ENCODE measurements around the gene FAT1. TPM values are rescaled to one million over a fixed set of nuclear protein-coding genes. Genes with fewer than 3 reads are reported as not detected.

The FAT1 gene
- total and polyA plus RNA-seq, 9 of the 15 experiments (the other 6 are each of a cell fraction or from before 2014, with no cell fraction given): 6.0 to 38.4 (median 21.4) TPM

DNA sequence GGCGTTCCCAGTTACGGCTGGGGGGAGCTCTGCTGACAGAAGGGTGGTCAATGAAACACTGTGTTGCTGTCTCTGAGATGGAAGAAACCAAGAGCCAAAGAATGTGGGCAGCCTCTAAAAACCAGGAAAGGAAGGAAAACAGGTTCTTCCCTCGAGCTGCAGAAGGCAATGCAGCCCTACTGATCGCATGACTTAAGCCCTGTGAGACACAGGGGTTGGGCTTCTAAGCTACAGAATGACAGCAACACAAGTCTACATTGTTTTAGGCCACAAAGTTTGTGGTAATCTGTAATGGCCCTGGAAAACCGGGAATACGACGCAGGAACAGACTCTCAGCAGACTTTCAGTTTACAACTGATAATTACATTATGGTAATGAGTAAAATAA, 130.1 kb downstream of the FAT1 start (continued):
- TF ChIP-seq SIRT6 (IDR thresholded peaks at IDR 0.05; ENCODE audit: low read depth, low read length): no peak
- TF ChIP-seq, protein P1, sequence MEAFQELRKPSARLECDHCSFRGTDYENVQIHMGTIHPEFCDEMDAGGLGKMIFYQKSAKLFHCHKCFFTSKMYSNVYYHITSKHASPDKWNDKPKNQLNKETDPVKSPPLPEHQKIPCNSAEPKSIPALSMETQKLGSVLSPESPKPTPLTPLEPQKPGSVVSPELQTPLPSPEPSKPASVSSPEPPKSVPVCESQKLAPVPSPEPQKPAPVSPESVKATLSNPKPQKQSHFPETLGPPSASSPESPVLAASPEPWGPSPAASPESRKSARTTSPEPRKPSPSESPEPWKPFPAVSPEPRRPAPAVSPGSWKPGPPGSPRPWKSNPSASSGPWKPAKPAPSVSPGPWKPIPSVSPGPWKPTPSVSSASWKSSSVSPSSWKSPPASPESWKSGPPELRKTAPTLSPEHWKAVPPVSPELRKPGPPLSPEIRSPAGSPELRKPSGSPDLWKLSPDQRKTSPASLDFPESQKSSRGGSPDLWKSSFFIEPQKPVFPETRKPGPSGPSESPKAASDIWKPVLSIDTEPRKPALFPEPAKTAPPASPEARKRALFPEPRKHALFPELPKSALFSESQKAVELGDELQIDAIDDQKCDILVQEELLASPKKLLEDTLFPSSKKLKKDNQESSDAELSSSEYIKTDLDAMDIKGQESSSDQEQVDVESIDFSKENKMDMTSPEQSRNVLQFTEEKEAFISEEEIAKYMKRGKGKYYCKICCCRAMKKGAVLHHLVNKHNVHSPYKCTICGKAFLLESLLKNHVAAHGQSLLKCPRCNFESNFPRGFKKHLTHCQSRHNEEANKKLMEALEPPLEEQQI (IDR thresholded peaks at IDR 0.05): no peak
- no peak for TF ChIP-seq CBX1 (IDR thresholded peaks at IDR 0.05; ENCODE audit: low read depth)
- no peak for TF ChIP-seq ZNF347 (CRISPR knock-in tag; IDR thresholded peaks at IDR 0.05; ENCODE audit: low read depth)

DNA sequence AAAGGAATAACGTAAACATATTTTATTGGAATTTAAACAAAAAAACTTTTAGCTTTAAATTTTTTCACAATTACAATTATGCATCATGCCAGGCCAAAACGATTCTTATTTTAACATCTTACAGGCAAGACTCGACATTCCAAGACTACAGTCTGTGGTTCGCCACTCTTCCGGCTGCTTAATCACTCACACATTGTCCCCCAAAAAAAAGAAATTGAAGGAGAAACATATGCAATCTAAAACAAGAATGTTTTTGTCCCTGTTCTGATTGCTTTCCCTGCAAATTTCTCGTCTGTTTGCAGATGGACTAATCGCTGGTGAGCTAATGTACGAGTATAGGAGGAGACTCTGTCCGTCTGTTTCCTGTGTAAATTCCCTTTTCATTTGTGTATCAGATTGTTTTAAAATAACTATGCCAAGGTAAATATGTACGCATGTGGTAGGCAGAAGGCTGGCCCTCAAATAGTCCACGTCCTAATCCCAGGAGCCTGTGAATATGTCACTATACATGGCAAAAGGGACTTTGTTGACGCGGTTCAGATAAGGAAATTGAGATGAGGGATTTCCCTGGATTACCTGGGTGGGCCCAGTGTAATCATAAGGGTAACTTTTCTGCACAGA, 130.6 kb downstream of the FAT1 start:
- intact Hi-C loops (cut with micrococcal nuclease): no loop called here
- BruUV-seq (replicated peaks): no TSS peak
- CTCF ChIA-PET (ENCODE audit: low intra/inter-chr PET ratio): no interaction called here
- WGBS (ENCODE audit: insufficient coverage, low coverage, missing lambda C conversion rate): 59% methylated on average over 13 of the region's 13 CpGs
- H3K27ac ChIP-seq (ENCODE audit: extremely low read depth, low read depth, low read length): no peak overlapping the region
- H3K27me3 ChIP-seq (ENCODE audit: control insufficient read depth in 2 of 2, insufficient read depth in 2 of 2, low read length in 2 of 2): no peaks in the 10 kb centered on the region
- no peak for DNase-seq (ENCODE audit: extremely low read depth in 1 of 4, low spot score in 3 of 4)
- in situ Hi-C loops (cut with MboI): loop anchor here (10.0 kb wide), 1 partner anchor 298 kb away; no protein-coding TSS in a partner anchor
- FAIRE-seq: no peak
- no peak overlapping the region for H2AFZ ChIP-seq (ENCODE audit: low read depth, low read length)
- no peaks in the 10 kb centered on the region for H3K79me2 ChIP-seq (ENCODE audit: control insufficient read depth, insufficient read depth, low read length)
- no peak overlapping the region for H3K4me3 ChIP-seq
- no peaks in the 10 kb centered on the region for H3K9me3 ChIP-seq (replicated peaks; ENCODE audit: control insufficient read depth, insufficient read depth, low read depth, low read length)
- H3K9me1 ChIP-seq (ENCODE audit: control insufficient read depth, insufficient read depth, low read length): no peaks in the 10 kb centered on the region
- ATAC-seq: no peak
- POLR2A ChIA-PET: interaction anchor here (0.6 to 0.8 kb wide), 2 partner anchors 23 to 500 kb away, joined by 3 read pairs; no protein-coding TSS in a partner anchor
- H3K36me3 ChIP-seq (ENCODE audit: control insufficient read depth, insufficient read depth, low read length): peaks cover 22% of the 10 kb centered on the region
- TF ChIP-seq TCF7L2 (IDR thresholded peaks at IDR 0.05; ENCODE audit: low read depth, low read length) (no peak), MBD2 (IDR thresholded peaks at IDR 0.05; ENCODE audit: borderline replicate concordance, low read depth) (no peak), PHF20 (IDR thresholded peaks at IDR 0.05; ENCODE audit: partially characterized antibody) (no peak), ZKSCAN1 (IDR thresholded peaks at IDR 0.05; ENCODE audit: low read depth, low read length) (no peak)
- no peak overlapping the region for H3K4me2 ChIP-seq (ENCODE audit: insufficient read depth, low read length)
- no peaks in the 10 kb centered on the region for H4K20me1 ChIP-seq (replicated peaks; ENCODE audit: control insufficient read depth, insufficient read depth, low read length)
- H3K9ac ChIP-seq (ENCODE audit: insufficient read depth in 1 of 2, low read depth in 2 of 2, low read length in 2 of 2): no peak overlapping the region
- no peaks in the 10 kb centered on the region for H3K4me1 ChIP-seq (replicated peaks in 1 of 2; ENCODE audit: control insufficient read depth in 2 of 2, insufficient read depth in 2 of 2, low read length in 2 of 2)
